Right forelimb (tissue), 1 donor: ENCODE measurements around the gene PRIM1.
"Not testable (repeated sequence)": the region's sequence is repeated elsewhere in the genome, so short reads cannot be mapped to it uniquely, and the experiment has no call there.

ENCODE experiments used
- DNase-seq: peaks from one replicate; pipeline ENCODE4 v3.0.0-alpha.2; 2018

PRIM1 gene

DNA sequence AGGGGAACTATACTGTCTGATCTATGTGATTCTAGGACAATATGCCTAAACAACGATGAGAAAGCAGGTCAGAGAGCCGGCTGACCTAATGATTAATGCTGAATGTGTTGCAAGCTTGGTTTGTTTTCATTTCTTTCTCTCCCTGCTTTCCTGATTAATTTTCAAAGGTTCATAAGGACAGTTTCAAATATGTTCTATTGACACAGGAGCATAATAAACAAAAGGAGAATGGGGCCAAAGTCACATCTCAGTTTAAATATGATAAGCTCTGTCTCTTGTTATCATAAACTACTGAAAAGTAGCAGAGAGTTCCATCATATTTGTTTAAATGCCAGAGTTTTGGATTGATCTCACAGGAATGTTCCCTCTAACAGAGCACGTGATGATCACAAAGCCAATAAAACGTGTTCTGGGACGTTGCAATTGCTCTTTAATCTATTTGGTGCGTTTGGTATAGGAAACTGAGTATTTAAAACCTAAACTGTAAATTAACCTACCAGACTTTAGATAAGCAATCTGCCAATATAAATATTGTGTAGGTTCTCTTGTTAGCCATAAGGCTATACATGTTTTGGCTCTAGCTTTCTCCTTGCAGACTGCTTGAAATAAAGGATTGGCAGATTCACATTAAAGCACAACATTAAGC, 7.3 kb upstream of the PRIM1 start:
- no peak for DNase-seq

DNA sequence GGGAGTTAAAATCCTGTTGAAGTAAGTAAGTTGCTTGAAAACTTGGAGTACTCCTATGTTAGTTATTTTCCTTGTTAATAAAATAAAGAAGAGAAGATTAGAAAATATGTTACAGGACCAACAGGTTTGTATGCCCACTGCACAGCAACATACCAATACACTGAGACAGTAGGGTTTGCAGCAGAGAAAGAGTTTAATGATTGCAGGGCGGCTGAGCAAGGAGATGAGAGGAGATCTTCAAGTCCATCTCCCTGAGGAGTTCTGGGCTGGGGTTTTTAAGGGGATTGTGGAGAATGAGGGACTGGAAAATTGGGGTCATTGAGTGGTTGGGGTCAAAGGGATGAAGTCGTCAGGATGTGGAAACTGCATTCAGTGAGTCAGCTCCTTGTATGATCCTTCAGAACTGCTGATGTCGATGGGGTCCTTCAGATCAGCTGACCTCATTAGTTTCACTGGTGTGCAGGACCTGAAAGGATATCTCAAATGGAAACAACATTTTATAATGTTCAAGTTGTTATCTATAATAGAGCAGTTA, 6.7 kb upstream of the PRIM1 start:
- no peak for DNase-seq

DNA sequence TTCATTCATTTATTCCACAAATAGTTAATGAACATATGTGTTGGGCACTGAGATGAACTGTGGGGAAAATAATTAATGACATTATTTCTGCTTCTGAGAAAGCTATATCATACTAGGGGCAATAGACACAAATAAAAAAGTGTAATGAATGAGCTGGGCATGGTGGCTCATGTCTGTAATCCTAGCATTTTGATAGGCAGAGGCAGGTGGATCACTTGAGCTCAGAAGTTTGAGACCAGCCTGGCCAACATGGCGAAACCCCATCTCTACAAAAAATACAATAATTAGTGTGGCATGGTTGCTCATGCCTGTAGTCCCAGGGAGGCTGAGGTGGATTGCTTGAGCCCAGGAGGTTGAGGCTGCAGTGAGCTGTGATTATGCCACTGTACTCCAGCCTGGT, 5.8 kb upstream of the PRIM1 start:
- not testable (repeated sequence) for DNase-seq

DNA sequence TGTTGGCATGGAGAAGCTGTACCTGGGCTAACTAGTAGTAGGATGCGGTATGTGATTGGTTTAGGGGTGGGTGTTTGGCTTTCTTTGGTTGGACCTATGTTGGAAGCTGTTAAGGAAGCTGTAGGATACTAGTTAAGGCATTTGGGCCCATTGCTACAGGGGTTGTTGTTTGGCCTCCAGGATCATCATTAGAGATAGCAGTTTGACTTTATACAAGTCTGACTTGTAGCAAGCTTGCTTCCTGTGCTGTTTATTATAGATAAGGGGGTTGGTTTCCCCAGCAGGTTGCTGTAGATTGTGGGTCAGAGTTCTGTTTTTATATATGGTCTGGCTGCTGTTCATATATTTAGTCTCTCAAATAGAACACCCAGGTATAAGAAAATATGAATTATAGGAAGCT, 1.4 kb upstream of the PRIM1 start:
- no peak for DNase-seq

DNA sequence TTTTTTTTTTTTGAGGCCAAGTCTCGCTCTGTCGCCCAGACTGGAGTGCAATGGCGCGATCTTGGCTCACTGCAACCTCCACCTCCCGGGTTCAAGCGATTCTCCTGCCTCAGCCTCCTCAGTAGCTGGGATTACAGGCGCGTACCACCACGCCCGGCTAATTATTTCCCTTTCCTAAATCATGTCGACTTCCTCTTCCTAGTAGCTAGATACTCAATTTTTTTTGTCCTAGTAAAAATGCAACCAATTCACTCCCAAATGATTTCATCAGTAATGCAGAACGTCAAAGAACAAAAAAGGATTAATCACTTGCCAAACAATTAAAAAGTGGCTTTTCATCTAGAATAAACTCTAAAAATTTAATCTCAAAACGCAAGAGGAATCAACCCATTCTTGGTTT, 1.5 kb downstream of the PRIM1 start:
- DNase-seq, result not testable (repeated sequence)

DNA sequence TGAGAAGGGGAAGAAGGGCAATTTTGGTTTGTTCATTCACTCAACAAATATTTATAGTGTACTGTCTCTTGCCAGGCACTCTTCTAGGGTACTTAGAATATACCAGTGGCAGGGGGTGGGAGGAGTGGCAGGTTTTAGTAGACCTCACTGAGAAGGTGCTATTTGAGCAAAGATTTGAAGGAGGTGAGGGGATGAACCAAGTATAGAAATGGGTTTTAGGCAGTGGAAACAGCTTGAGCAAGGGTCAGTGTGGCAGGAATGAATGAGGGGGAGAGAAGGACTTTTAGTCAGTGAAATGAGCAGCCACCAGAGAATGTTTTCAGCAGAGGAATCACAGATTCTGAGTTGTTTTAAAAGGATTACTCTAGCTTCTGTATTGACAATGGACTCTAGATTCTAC, 2.3 kb downstream of the PRIM1 start:
- no peak for DNase-seq

DNA sequence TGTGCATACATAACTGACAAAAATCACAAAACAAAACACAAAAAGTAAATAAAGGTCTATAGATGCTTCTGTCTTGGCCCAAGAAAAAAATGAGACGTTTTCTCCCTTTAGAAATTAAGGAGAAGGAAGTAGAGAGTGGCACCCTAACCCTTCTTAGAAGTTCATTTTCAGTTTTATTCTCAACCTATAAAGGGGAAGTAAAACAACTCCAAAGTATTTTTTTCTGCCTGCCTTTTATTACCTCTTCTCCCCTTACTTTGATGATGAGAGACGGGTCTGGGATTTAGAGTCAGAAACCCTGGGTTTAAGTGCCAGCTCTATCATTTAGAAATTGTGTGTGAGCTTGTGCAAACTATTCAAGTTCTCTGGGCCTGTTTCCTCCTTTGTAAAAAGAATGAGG, 2.8 kb downstream of the PRIM1 start:
- DNase-seq, result no peak

DNA sequence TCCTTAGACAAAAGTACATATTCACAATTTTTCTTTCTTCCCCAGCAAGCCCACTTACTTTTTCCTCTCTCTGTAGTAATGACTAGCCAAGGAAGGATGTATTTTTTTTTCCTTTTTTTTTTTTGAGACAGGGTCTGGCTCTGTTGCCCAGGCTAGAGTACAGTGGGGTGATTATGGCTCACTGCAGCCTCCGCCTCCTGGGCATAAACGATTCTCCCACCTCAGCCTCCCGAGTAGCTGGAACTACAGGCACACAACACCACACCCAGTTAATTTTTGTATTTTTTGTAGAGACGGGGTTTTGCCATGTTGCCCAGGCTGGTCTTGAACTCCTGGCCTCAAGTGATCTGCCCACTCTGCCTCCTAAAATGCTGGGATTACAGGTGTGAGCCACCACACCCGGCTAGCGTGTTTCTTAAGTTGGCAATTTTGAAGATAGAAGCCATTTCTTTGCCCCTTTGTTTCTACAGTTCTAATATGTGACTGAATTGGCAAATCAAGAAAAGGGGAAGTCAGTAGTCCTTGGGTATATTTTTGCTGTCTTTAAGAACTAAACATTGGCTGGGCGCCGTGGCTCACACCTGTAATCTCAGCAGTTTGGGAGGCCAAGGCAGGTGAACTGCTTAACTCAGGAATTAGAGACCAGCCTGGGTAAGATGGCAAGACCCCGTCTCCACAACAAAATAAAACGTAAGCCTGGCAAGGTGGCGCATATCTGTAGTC, 23.8 kb downstream of the PRIM1 start:
- no peak for DNase-seq

DNA sequence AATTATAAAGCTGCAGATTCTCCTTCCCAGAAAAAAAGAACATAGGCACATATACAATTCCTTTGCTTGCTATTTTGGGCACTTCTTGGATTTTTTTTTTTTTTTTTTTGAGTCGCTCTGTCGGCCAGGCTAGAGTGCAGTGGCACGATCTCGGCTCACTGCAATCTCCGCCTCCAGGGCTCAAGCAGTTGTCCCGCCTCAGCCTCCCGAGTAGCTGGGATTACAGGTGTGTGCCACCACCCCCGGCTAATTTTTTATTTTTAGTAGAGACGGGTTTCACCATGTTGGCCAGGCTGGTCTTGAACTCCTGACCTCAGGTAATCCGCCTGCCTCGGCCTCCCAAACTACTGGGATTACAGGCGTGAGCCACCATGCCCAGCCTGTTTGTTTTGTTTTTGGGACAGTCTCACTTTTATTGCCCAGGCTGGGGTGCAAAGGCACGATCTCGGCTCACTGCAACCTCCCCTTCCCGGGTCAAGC, 25.9 kb downstream of the PRIM1 start:
- not testable (repeated sequence) for DNase-seq

DNA sequence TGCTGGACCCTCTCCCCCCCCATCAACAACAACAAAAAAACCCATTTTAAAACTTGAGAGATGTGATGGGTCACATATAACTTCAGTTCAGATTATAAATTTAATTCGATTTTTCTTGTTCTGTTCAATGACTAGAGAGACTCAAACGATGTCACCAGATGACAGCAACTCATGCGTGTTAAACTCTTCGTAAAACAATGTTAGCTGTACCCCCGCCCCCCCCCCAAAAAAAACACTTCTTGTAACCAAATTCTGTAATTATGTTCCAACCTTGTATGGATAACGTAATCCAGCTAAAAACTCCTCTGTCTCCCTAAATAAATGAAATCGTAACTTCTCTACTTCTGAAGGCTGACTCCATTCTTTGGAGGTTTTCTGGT, 26.4 kb downstream of the PRIM1 start:
- DNase-seq, result no peak

DNA sequence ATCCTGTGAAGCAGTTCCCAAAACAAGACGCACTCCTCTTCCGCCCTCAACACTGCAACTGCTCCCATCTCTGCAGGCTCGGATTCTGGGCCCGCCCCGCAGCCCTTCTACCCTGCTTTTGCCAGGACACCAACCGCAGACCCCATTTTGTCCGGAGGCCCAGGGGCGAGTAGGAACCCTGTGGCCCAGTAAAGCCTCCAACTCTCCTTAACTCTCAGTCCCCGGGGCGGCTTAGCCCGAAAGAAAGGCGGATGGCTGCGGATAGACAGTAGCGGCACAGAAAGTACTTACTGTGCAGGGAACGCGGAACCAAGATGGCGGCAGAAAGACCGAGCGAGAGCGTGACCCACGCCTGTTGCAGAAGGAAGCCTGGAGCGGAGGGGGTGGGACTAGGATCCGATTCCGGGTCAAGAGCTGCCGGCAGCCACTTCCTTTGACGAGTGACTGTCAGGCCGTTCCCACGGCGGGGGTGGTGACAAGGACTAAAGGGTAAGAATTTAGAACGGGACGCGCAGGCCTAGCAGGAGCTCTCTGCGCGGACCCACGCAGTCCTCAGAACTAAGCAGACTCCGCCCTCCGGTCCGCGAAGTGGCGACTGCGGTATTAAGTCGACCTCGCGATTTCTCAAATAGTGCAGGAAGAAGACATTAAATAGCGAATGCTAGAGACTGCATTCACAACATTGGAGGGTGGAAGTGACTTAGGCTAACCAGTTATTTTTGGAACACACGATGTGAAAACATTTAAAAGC, 27.0 kb downstream of the PRIM1 start, which contains the start of gene NACA:
Gene NACA (minus strand): TSS at position 328 of the 751 bp plus-strand sequence. CDS start 778 bp downstream, outside the sequence.
- peak; percentile 98 for DNase-seq

DNA sequence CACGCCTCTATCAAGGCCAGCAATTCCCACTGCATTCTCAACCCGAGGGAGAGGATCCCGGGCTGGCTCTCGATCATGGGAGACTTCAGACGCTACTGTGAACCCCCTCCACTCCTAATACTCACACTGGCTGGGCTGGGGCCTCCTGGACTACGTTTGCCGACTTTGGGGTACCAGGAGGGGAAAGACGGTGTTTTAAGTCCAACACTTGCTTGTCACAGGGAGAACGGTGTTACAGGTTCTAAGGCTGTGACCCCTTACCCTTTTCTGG, 27.5 kb downstream of the PRIM1 start:
- no peak for DNase-seq

DNA sequence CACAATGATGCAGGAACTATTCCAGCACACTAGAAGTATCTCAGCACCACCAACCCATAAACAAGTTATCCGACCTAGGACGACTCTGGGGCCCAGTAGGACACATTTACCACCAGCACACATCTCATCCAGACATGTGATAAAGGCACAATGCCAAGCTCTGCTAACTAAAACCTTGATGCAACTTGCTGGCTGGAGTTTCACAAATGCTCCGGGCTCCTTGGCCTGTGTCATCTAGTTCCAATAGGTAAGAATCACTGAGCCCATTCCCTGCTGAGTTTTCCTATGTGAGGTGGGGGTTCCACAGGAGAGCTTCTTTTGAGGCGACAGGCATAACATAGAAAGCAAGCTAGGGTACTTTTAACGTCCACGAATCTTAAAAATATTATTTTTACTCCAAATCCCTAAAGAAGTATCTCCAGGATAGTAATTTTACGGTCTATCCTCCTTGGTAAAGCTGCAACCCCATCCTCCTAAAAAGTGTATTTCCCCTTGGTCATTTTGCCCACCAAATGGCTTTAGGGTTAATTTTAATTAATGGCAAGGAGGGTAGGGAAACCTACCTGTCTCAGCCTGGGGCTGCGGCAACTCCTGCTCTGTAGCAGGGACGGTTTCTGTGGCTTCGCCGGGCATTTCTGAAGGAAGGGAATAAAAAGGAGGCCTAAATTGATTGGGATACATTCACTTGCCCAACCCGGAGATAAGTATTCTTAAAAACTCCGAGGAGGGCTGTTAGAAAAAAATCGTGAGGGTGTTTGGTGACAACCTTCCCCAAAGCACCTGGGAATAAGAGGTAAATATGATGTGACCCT, 28.0 kb downstream of the PRIM1 start:
- no peak for DNase-seq

DNA sequence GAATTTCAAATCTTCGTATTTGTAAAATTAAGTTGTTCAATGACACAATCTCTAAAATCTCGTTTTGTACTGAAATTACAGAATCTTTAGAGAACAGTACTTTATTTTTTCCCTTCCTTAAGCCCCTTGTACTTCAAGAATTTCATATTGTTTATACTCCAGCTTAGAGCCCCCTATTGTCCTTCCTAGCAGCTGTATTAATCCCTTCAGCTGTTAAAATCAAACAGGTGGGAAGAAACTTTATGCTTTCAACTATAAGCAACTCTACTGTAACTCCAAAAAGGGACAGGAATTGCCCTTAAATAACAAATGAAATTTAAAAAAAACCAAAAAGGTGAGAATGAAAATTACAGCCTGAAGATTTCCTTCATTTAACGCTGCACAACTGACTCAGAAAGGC, 28.8 kb downstream of the PRIM1 start:
- DNase-seq, result no peak

DNA sequence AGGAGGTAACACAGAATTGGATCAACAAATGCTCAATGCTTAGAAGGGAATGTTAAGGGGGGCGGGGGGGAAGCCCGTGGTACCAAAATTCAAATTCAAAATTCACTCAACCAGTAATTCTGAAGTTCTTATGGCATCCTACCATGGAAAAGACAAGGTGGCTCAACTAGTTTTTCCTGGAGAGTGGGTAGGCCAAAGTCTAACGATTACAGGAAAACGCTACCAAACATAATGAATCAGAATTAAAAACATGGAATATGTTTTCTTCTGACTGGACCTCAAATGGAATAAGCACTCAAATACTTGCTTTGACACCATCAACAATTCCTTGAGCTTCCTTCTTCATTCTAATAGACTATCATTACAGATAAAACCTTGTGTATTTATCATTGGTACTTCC, 29.3 kb downstream of the PRIM1 start:
- no peak for DNase-seq

DNA sequence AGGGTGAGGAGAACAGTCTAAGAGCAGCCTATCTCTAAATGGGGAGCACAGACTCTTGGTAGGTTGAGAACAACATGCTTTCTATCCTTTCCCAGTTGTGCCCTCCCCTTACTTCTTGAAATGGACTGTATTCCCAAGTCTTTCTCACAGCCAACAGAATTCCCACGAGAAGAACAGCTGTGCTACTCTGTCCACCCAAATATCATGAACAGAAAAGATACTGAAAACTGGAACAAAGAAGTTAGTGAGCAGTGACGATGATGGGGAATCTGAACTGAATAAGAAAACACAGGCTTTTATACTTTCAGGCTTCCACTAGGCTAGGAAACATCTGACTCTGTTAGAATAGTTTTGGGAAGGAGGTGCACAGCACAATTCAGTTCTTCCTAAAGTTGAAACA, 30.4 kb downstream of the PRIM1 start:
- no peak for DNase-seq

DNA sequence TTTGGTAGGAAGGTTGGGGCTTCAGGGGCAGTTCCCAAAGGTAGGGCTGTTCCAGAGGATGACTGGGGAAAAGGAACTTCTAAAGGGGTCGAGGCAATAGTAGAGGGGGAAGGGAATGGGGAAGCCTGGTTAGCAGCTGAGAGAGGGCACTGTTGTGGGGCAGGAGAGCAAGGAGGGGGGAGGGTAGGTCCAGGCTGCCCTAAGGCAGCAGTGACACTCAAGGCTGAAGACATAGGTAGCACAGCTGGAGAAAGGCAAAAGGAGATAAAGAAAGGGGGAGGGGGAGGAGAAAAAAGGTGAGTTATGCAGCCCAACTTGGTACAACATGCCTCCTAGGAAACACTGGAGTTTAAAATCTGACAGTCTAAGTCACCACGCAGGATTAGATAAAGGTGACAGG, 30.9 kb downstream of the PRIM1 start:
- no peak for DNase-seq

DNA sequence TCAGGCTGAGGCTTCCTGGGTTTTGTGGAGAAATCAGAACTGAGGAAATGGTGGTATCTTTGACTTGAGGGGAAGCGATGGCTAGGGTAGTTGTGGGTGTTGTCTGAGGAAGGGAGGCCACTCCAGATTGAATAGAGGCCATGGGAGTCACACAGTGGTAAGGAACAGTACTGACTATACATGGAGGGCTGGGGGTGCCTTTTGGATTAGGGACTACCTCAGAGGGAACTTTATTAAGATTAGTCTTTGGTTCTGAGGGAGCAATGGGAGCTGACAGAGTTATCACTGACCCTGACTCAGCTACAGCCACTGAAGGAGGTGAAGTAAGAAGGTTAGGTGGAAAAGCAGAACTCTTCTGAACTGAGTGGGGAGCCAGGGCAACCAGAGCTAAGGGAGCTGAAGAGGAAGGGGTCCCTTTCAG, 31.4 kb downstream of the PRIM1 start:
- DNase-seq, result no peak

DNA sequence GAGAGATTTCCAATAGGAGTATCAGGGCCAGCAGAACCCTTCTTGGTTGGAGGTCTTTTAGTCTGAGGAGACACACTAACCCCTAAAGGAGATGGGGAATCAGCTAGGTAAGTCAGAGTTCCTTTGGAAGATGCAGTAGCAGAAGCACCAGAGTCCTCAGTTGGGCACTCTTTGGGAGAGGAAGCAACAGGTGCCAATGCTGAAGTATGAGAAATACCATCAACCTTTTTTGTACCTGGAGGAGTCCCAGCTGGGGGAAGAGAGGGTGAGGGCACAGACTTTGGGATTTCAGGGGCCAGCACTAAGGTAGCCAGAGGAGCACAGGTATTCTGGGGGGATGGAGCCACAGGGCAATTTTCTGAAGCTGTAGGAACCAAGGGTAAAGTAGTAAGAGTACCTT, 33.1 kb downstream of the PRIM1 start:
- DNase-seq, result no peak

DNA sequence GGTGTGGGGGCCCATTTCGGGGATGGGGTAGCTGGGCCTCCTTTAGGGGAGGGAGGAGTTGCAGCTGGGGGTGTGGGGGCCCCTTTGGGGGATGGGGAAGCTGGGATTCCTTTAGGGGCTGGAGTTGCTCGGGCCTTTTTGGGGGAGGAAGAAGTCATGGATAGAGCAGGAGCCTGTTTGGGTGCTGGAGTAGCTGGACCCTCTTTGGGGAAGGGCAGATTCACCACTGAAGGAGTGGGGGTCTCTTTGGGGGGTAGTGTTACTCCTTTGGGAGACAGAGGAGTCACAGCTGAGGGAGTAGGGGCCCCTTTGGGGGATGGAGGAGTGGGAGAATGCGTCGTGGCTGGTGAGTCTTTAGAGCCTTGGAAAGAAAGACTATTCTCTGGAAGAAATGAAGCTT, 33.5 kb downstream of the PRIM1 start:
- no peak for DNase-seq

DNA sequence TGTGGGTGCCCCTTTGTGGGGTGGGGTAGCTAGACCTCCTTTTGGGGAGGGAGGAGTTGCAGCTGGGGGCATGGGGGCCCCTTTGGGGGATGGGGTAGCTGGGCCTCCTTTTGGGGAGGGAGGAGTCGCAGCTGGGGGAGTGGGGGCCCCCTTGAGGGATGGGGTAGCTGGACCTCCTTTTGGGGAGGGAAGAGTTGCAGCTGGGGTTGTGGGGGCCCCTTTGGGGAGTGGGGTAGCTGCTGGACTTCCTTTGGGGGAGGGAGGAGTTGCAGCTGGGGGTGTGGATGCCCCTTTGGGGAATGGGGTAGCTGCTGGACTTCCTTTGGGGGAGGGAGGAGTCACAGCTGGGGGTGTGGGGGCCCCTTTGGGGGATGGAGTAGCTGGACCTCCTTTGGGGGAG, 34.0 kb downstream of the PRIM1 start:
- DNase-seq, result no peak

DNA sequence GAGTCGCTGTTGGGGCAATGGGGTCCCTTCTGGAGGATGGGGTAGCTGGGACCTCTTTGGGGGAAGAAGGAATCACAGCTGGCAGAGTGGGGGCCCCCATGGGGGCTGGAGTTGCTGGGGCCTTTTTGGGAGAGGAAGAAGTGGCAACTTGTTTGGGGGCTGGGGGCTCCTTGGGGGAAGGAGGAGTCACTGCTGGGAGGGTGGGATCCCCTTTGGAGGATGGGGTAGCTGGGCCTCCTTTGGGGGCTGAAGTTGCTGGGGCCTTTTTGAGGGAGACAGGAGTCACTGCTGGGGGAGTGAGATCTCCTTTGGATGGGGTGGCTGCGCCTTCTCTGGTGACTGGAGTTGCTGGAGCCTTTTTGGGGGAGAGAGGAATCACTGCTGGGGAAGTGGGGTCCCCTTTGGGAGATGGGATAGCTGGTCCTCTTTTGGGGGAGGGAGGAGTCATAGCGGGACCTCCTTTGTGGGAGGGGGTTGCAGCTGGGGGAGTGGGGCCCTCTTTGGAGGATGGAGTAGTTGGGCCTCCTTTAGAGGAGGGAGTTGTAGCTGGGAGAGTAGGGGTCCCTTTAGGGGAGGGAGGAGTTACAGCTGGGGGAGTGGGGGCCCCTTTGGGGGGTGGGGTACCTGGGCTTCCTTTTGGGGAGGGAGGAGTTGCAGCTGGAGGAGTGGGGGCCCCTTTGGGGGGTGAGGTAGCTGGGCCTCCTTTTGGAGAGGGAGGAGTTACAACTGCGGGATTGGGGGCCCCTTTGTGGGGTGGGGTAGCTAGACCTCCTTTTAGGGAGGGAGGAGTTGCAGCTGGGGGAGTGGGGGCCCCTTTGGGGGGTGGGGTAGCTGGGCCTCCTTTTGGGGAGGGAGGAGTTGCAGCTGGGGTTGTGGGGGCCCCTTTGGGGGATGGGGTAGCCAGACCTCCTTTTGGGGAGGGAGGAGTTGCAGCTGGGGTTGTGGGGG, 34.9 kb downstream of the PRIM1 start:
- no peak for DNase-seq
